ENCODE measurements around the gene CST9L. TPM values are rescaled to one million over a fixed set of nuclear protein-coding genes. Genes with fewer than 3 reads are reported as not detected.

Gene CST9L
- total and polyA plus RNA-seq, 4 donors: not detected

DNA sequence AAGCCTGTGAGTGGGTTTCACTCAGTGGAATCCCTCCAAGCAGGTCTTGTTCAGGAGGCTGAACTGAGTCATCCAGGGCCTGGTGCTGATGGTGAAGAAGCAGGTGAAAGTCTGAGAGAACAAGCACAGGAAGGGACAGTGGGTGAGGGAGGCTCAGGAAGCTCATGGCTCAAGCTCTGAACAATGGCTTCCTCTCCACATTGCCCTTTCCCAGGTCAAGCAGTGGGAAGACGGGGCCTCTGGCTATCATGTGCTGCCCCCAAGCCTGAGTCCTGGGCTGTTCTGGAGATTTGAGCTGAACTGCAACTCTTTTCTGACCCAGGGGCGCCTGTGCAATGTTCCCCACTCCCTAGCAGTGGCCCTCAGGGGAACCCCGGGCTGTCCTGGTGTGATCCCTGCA is 3.4 kb downstream of the CST9L start:
- Histone ChIP-seq H3K27me3 (ENCODE audit: control insufficient read depth in 4 of 4, insufficient read depth in 4 of 4, low read length in 3 of 4) (peaks cover 0 to 4% (median 0%) of the 10 kb centered on the region in 4 donors), H3K9me3 (ENCODE audit: control insufficient read depth in 4 of 4, low read length in 3 of 4) (peaks cover 6 to 18% (median 13%) of the 10 kb centered on the region in 4 donors), H3K9ac (ENCODE audit: low read depth in 1 of 2, low read length in 2 of 2) (no peak overlapping the region), H3K4me1 (ENCODE audit: control insufficient read depth in 4 of 4, insufficient read depth in 4 of 4, low read length in 3 of 4) (no peaks in the 10 kb centered on the region), H3K36me3 (ENCODE audit: control insufficient read depth in 4 of 4, insufficient read depth in 3 of 4, low read depth in 1 of 4, low read length in 3 of 4) (peaks cover 0 to 2% (median 0%) of the 10 kb centered on the region in 4 donors), H3K4me3 (ENCODE audit: low read depth in 1 of 3, low read length in 3 of 3) (no peak overlapping the region), H3K27ac (ENCODE audit: low read depth in 1 of 2, low read length in 2 of 2) (no peak overlapping the region)
- TF ChIP-seq, protein P1, sequence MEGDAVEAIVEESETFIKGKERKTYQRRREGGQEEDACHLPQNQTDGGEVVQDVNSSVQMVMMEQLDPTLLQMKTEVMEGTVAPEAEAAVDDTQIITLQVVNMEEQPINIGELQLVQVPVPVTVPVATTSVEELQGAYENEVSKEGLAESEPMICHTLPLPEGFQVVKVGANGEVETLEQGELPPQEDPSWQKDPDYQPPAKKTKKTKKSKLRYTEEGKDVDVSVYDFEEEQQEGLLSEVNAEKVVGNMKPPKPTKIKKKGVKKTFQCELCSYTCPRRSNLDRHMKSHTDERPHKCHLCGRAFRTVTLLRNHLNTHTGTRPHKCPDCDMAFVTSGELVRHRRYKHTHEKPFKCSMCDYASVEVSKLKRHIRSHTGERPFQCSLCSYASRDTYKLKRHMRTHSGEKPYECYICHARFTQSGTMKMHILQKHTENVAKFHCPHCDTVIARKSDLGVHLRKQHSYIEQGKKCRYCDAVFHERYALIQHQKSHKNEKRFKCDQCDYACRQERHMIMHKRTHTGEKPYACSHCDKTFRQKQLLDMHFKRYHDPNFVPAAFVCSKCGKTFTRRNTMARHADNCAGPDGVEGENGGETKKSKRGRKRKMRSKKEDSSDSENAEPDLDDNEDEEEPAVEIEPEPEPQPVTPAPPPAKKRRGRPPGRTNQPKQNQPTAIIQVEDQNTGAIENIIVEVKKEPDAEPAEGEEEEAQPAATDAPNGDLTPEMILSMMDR (IDR thresholded peaks at IDR 0.05; ENCODE audit: low read depth, low read length, missing input control): no peak
- no peak for TF ChIP-seq RXRA (IDR thresholded peaks at IDR 0.05)
- 79% methylated on average over 3 of the region's 3 CpGs for WGBS
- no peak for DNase-seq (ENCODE audit: low spot score)

DNA sequence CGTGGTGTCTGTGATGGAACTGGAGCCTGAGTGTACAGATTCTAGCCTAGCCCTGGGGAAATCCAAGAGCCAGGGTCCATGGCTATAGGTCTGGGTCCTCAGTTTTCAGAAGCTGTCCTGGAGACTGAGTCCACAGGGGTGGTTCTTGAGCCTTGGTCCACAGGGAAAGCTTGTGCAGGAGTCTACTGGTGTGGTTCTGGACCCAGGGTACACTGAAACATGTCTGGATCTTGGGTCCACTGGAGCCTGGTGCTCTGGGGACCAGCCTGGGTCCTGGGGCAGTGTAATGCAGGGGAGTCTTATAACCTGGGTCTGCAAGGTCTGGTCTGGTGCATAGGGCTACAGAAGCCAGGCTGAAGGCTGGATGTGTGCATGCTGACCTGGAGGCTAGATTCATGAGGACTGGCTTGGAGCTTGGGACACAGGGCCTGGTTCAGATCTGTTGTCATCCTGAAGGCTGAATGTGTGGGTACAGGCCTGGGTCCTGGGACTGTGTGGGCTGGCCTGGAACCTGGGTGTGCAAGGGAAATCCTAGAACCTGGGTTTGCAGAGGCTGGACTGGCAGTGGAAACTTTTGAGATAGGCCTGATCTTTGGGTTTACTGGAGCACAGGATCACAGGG is 5.5 kb downstream of the CST9L start:
- no peak overlapping the region for H3K9ac ChIP-seq (ENCODE audit: low read depth in 1 of 2, low read length in 2 of 2)
- DNase-seq (ENCODE audit: low spot score): no peak
- peaks cover 6 to 24% (median 13%) of the 10 kb centered on the region in 4 donors for H3K9me3 ChIP-seq (ENCODE audit: control insufficient read depth in 4 of 4, low read length in 3 of 4)
- H3K36me3 ChIP-seq (ENCODE audit: control insufficient read depth in 4 of 4, insufficient read depth in 3 of 4, low read depth in 1 of 4, low read length in 3 of 4): peaks cover 0 to 2% (median 0%) of the 10 kb centered on the region in 4 donors
- H3K27ac ChIP-seq (ENCODE audit: low read depth in 1 of 2, low read length in 2 of 2): no peak overlapping the region
- no peaks in the 10 kb centered on the region for H3K4me1 ChIP-seq (ENCODE audit: control insufficient read depth in 4 of 4, insufficient read depth in 4 of 4, low read length in 3 of 4)
- H3K4me3 ChIP-seq (ENCODE audit: low read depth in 1 of 3, low read length in 3 of 3): no peak overlapping the region
- WGBS: 82% methylated on average over 1 of the region's 1 CpG
- TF ChIP-seq SP1 (IDR thresholded peaks at IDR 0.05): no peak
- no peak for TF ChIP-seq MAX (IDR thresholded peaks at IDR 0.05)
- TF ChIP-seq RAD21 (IDR thresholded peaks at IDR 0.05): no peak
- TF ChIP-seq NR2F2 (IDR thresholded peaks at IDR 0.05): no peak
- no peak for TF ChIP-seq JUND (IDR thresholded peaks at IDR 0.05)
- no peak for TF ChIP-seq FOXA2 (IDR thresholded peaks at IDR 0.05)
- TF ChIP-seq FOXA1 (IDR thresholded peaks at IDR 0.05): no peak
- no peak for TF ChIP-seq GABPA (IDR thresholded peaks at IDR 0.05 in 1 of 2, conservative IDR thresholded peaks at IDR 0.05 in 1 of 2)
- no peak for TF ChIP-seq HNF4A (conservative IDR thresholded peaks at IDR 0.05)
- TF ChIP-seq HNF4G (IDR thresholded peaks at IDR 0.05): no peak
- TF ChIP-seq, protein P2, sequence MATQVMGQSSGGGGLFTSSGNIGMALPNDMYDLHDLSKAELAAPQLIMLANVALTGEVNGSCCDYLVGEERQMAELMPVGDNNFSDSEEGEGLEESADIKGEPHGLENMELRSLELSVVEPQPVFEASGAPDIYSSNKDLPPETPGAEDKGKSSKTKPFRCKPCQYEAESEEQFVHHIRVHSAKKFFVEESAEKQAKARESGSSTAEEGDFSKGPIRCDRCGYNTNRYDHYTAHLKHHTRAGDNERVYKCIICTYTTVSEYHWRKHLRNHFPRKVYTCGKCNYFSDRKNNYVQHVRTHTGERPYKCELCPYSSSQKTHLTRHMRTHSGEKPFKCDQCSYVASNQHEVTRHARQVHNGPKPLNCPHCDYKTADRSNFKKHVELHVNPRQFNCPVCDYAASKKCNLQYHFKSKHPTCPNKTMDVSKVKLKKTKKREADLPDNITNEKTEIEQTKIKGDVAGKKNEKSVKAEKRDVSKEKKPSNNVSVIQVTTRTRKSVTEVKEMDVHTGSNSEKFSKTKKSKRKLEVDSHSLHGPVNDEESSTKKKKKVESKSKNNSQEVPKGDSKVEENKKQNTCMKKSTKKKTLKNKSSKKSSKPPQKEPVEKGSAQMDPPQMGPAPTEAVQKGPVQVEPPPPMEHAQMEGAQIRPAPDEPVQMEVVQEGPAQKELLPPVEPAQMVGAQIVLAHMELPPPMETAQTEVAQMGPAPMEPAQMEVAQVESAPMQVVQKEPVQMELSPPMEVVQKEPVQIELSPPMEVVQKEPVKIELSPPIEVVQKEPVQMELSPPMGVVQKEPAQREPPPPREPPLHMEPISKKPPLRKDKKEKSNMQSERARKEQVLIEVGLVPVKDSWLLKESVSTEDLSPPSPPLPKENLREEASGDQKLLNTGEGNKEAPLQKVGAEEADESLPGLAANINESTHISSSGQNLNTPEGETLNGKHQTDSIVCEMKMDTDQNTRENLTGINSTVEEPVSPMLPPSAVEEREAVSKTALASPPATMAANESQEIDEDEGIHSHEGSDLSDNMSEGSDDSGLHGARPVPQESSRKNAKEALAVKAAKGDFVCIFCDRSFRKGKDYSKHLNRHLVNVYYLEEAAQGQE (IDR thresholded peaks at IDR 0.05): no peak
- TF ChIP-seq, protein P3, sequence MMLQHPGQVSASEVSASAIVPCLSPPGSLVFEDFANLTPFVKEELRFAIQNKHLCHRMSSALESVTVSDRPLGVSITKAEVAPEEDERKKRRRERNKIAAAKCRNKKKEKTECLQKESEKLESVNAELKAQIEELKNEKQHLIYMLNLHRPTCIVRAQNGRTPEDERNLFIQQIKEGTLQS (IDR thresholded peaks at IDR 0.05): no peak
- TF ChIP-seq YY1 (IDR thresholded peaks at IDR 0.05): no peak
- TF ChIP-seq TAF1 (conservative IDR thresholded peaks at IDR 0.05): no peak
- TF ChIP-seq, protein P1 (IDR thresholded peaks at IDR 0.05; ENCODE audit: low read depth, low read length, missing input control): no peak
- TF ChIP-seq EGR1 (IDR thresholded peaks at IDR 0.05; ENCODE audit: low read depth in 2 of 2): no peak
- TF ChIP-seq RXRA (IDR thresholded peaks at IDR 0.05): no peak
- H3K27me3 ChIP-seq (ENCODE audit: control insufficient read depth in 4 of 4, insufficient read depth in 4 of 4, low read length in 3 of 4): peaks cover 0 to 4% (median 0%) of the 10 kb centered on the region in 4 donors

All from liver (tissue), 9 donors.